Epidermal melanocyte (primary cell): ENCODE data around the gene CLCA4.

ENCODE experiments used
- DNase-seq: peaks from one replicate; pipeline ENCODE4 v3.0.0; 2011; ENCODE audit warnings: low spot score; ENCODE audit not compliant: insufficient read length

The CLCA4 gene

GRCh38 chr1:86616871-86617270 lies 70.0 kb downstream of the CLCA4 start:
- DNase-seq, result no peak

- no peak for DNase-seq
Measured at GRCh38 chr1:86618358-86618757, 71.5 kb downstream of the CLCA4 start.

- DNase-seq, result no peak
Measured at GRCh38 chr1:86619313-86619712, 72.4 kb downstream of the CLCA4 start.

- DNase-seq, result peak; percentile 10
Measured at GRCh38 chr1:86621286-86621685, 74.4 kb downstream of the CLCA4 start.
